HEK293 (cell line): ENCODE results near the gene KIAA0825.

Source experiments
- ZNF133 ChIP-seq: fragments of 450-650 bp; formaldehyde crosslinking; IDR thresholded peaks from 2 replicates; pipeline ENCODE4 v1.5.1; 2016; ENCODE audit warnings: missing biosample characterization, missing genetic modification characterization
- ZNF18 ChIP-seq: fragments of 450-650 bp; formaldehyde crosslinking; IDR thresholded peaks from 2 replicates; pipeline ENCODE4 v1.5.1; 2016; ENCODE audit warnings: missing biosample characterization, missing genetic modification characterization
- ZNF184 ChIP-seq: fragments of 450-650 bp; IDR thresholded peaks from 2 replicates; pipeline ENCODE4 v1.5.1; 2018; ENCODE audit warnings: missing biosample characterization, mild to moderate bottlenecking, missing genetic modification characterization
- ZNF239 ChIP-seq: fragments of 450-650 bp; formaldehyde crosslinking; IDR thresholded peaks from 2 replicates; pipeline ENCODE4 v1.5.1; 2016; ENCODE audit warnings: missing biosample characterization, missing genetic modification characterization
- ZNF24 ChIP-seq: fragments of 450-650 bp; formaldehyde crosslinking; IDR thresholded peaks from 2 replicates; pipeline ENCODE4 v1.5.1; 2016; ENCODE audit warnings: missing biosample characterization, missing genetic modification characterization
- ZNF311 ChIP-seq: fragments of 450-650 bp; formaldehyde crosslinking; IDR thresholded peaks from 2 replicates; pipeline ENCODE4 v1.5.1; 2017; ENCODE audit warnings: missing biosample characterization, missing genetic modification characterization, borderline replicate concordance
- ZNF341 ChIP-seq: fragments of 450-650 bp; formaldehyde crosslinking; IDR thresholded peaks from 2 replicates; pipeline ENCODE4; 2016; ENCODE audit warnings: low read depth, missing biosample characterization, missing genetic modification characterization
- ZNF423 ChIP-seq: fragments of 450-650 bp; formaldehyde crosslinking; IDR thresholded peaks from 2 replicates; pipeline ENCODE4 v1.5.1; 2016; ENCODE audit warnings: missing biosample characterization, missing genetic modification characterization
- ZNF548 ChIP-seq: fragments of 450-650 bp; formaldehyde crosslinking; IDR thresholded peaks from 2 replicates; pipeline ENCODE4 v1.5.1; 2016; ENCODE audit warnings: missing biosample characterization, missing genetic modification characterization
- ZNF600 ChIP-seq: fragments of 450-650 bp; formaldehyde crosslinking; IDR thresholded peaks from 2 replicates; pipeline ENCODE4 v1.5.1; 2016; ENCODE audit warnings: missing biosample characterization, missing genetic modification characterization
- TF ChIP-seq, protein P1 (sequence below): fragments of 450-650 bp; formaldehyde crosslinking; IDR thresholded peaks from 2 replicates; pipeline ENCODE4 v1.5.1; 2016; ENCODE audit warnings: missing biosample characterization, missing genetic modification characterization
- TF ChIP-seq, protein P2 (sequence below): fragments of 450-650 bp; formaldehyde crosslinking; conservative IDR thresholded peaks from 2 replicates; pipeline ENCODE4 v1.5.1; 2016; ENCODE audit warnings: low read depth, missing biosample characterization, missing genetic modification characterization
- TF ChIP-seq, protein P3 (sequence below): IDR thresholded peaks from 2 replicates; pipeline ENCODE4 v1.6.1; 2011; ENCODE audit warnings: mild to moderate bottlenecking, low read depth, low read length, borderline replicate concordance
- TF ChIP-seq, protein P4 (sequence below): fragments of 450-650 bp; formaldehyde crosslinking; IDR thresholded peaks from 2 replicates; pipeline ENCODE4 v1.5.1; 2017; ENCODE audit warnings: missing biosample characterization, missing genetic modification characterization

DNA sequence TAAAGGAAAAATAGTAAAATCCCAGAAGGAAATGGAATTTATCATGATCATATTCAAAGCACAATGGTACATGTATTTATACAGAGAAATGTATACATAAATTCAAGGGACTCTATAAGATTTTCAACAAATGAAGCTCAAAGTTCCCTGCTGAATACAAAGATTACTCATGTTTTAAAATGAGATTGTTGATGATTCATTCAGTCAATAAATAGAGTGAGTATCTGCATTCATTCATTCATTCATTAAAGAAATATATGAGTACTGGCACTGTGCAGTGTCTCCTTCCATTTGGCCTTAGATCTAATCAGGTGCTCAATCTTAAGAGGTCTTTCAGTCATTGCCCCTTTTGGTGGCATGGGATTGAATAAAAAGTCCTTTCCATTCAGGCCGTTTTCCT is 310.0 kb downstream of the KIAA0825 start:
- TF ChIP-seq, protein P1, sequence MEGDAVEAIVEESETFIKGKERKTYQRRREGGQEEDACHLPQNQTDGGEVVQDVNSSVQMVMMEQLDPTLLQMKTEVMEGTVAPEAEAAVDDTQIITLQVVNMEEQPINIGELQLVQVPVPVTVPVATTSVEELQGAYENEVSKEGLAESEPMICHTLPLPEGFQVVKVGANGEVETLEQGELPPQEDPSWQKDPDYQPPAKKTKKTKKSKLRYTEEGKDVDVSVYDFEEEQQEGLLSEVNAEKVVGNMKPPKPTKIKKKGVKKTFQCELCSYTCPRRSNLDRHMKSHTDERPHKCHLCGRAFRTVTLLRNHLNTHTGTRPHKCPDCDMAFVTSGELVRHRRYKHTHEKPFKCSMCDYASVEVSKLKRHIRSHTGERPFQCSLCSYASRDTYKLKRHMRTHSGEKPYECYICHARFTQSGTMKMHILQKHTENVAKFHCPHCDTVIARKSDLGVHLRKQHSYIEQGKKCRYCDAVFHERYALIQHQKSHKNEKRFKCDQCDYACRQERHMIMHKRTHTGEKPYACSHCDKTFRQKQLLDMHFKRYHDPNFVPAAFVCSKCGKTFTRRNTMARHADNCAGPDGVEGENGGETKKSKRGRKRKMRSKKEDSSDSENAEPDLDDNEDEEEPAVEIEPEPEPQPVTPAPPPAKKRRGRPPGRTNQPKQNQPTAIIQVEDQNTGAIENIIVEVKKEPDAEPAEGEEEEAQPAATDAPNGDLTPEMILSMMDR (tag by site-specific recombination), result no peak
- TF ChIP-seq, protein P2, sequence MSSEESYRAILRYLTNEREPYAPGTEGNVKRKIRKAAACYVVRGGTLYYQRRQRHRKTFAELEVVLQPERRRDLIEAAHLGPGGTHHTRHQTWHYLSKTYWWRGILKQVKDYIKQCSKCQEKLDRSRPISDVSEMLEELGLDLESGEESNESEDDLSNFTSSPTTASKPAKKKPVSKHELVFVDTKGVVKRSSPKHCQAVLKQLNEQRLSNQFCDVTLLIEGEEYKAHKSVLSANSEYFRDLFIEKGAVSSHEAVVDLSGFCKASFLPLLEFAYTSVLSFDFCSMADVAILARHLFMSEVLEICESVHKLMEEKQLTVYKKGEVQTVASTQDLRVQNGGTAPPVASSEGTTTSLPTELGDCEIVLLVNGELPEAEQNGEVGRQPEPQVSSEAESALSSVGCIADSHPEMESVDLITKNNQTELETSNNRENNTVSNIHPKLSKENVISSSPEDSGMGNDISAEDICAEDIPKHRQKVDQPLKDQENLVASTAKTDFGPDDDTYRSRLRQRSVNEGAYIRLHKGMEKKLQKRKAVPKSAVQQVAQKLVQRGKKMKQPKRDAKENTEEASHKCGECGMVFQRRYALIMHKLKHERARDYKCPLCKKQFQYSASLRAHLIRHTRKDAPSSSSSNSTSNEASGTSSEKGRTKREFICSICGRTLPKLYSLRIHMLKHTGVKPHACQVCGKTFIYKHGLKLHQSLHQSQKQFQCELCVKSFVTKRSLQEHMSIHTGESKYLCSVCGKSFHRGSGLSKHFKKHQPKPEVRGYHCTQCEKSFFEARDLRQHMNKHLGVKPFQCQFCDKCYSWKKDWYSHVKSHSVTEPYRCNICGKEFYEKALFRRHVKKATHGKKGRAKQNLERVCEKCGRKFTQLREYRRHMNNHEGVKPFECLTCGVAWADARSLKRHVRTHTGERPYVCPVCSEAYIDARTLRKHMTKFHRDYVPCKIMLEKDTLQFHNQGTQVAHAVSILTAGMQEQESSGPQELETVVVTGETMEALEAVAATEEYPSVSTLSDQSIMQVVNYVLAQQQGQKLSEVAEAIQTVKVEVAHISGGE, result no peak
- TF ChIP-seq ZNF600 (tag by site-specific recombination) (no peak), ZNF341 (tag by site-specific recombination) (no peak), ZNF423 (tag by site-specific recombination) (no peak), ZNF24 (tag by site-specific recombination) (no peak), ZNF311 (tag by site-specific recombination) (no peak), ZNF133 (tag by site-specific recombination) (no peak), ZNF239 (tag by site-specific recombination) (no peak), ZNF184 (tag by site-specific recombination) (no peak), ZNF18 (tag by site-specific recombination) (no peak), ZNF548 (tag by site-specific recombination) (no peak)
- TF ChIP-seq, protein P3, sequence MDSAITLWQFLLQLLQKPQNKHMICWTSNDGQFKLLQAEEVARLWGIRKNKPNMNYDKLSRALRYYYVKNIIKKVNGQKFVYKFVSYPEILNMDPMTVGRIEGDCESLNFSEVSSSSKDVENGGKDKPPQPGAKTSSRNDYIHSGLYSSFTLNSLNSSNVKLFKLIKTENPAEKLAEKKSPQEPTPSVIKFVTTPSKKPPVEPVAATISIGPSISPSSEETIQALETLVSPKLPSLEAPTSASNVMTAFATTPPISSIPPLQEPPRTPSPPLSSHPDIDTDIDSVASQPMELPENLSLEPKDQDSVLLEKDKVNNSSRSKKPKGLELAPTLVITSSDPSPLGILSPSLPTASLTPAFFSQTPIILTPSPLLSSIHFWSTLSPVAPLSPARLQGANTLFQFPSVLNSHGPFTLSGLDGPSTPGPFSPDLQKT, result no peak
- TF ChIP-seq, protein P4, sequence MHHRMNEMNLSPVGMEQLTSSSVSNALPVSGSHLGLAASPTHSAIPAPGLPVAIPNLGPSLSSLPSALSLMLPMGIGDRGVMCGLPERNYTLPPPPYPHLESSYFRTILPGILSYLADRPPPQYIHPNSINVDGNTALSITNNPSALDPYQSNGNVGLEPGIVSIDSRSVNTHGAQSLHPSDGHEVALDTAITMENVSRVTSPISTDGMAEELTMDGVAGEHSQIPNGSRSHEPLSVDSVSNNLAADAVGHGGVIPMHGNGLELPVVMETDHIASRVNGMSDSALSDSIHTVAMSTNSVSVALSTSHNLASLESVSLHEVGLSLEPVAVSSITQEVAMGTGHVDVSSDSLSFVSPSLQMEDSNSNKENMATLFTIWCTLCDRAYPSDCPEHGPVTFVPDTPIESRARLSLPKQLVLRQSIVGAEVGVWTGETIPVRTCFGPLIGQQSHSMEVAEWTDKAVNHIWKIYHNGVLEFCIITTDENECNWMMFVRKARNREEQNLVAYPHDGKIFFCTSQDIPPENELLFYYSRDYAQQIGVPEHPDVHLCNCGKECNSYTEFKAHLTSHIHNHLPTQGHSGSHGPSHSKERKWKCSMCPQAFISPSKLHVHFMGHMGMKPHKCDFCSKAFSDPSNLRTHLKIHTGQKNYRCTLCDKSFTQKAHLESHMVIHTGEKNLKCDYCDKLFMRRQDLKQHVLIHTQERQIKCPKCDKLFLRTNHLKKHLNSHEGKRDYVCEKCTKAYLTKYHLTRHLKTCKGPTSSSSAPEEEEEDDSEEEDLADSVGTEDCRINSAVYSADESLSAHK, result no peak
